Measurements from ENCODE around the gene HMGCLL1.

GRCh38 chr6:55423933-55424332 lies 155.1 kb downstream of the HMGCLL1 start:
- TF ChIP-seq CTCF (IDR thresholded peaks at IDR 0.05), result no peak
- TF ChIP-seq POLR2AphosphoS5 (IDR thresholded peaks at IDR 0.05), result no peak
- no peak for TF ChIP-seq POLR2A (IDR thresholded peaks at IDR 0.05)

Measured in gastroesophageal sphincter (tissue), 3 donors.